Tibial nerve (tissue), 4 donors: ENCODE results near the gene TVP23A.

ENCODE experiments used
- CTCF ChIP-seq, 5 experiments: fragments of 200-600 bp in 3 of 5; fragments of 450-650 bp in 2 of 5; sonication (generic) in 3 of 5; IDR thresholded peaks; one replicate each; pipeline ENCODE4 v1.5.1; 2016 to 2019; ENCODE audit warnings: antibody characterized with exemption in 5 of 5, mild to moderate bottlenecking in 3 of 5, moderate library complexity in 2 of 5
- EP300 ChIP-seq, 2 donors: sonication (generic); formaldehyde crosslinking; IDR thresholded peaks; one replicate each; pipeline ENCODE4 v1.6.1; 2017; ENCODE audit warnings: antibody characterized with exemption in 2 of 2, mild to moderate bottlenecking in 1 of 2

GRCh38 chr16:10741844-10742243, 76.8 kb downstream of the TVP23A start:
- TF ChIP-seq CTCF (IDR thresholded peaks at IDR 0.05) (no peak), EP300 (IDR thresholded peaks at IDR 0.05) (no peak)
